ENCODE results near the gene UTY. TPM values are rescaled to one million over a fixed set of nuclear protein-coding genes. Genes with fewer than 3 reads are reported as not detected.

UTY gene
- polyA plus RNA-seq, 3 donors = not detected

GRCh38 chrY:13435968-13436937 is 43.6 kb downstream of the UTY start:
- Histone ChIP-seq H3K79me2 (ENCODE audit: insufficient read depth, low read length) (no peaks in the 10 kb centered on the region), H3K4me1 (ENCODE audit: control insufficient read depth in 1 of 2, insufficient read depth in 2 of 2, low read length in 2 of 2) (peaks cover 0 to 6% of the 10 kb centered on the region in 2 donors), H3K9ac (ENCODE audit: insufficient read depth, low read length, poor library complexity, severe bottlenecking) (no peak overlapping the region), H4K20me1 (ENCODE audit: insufficient read depth, low read length) (no peaks in the 10 kb centered on the region), H3K4me3 (replicated peaks in 1 of 3; ENCODE audit: low read depth in 2 of 3, low read length in 3 of 3) (peak overlapping the region in 1 of 3 experiments; percentile 52), H3K36me3 (replicated peaks in 1 of 2; ENCODE audit: control insufficient read depth in 1 of 2, insufficient read depth in 2 of 2, low read length in 2 of 2) (no peaks in the 10 kb centered on the region), H3K27ac (ENCODE audit: low read depth in 1 of 2, low read length in 2 of 2) (peak overlapping the region in 1 of 2 donors; percentile 76), H3K4me2 (replicated peaks; ENCODE audit: extremely low read depth, low read length, poor library complexity, severe bottlenecking) (no peak overlapping the region), H3K27me3 (ENCODE audit: control insufficient read depth in 2 of 2, insufficient read depth in 2 of 2, low read length in 2 of 2) (no peaks in the 10 kb centered on the region), H3K9me3 (replicated peaks in 1 of 2; ENCODE audit: control insufficient read depth in 1 of 2, insufficient read depth in 1 of 2, low read length in 2 of 2) (peaks cover 0 to 4% of the 10 kb centered on the region in 2 donors), H2AFZ (ENCODE audit: insufficient read depth, low read depth, low read length, poor library complexity, severe bottlenecking) (no peak overlapping the region)
- Mint-ChIP-seq H3K4me3 (peak overlapping the region; percentile 96 to 100), H3K4me1 (peaks cover 18% of the 10 kb centered on the region), H3K27me3 (ENCODE audit: low read depth in 3 of 3) (no peaks in the 10 kb centered on the region), H3K9me3 (peaks cover 0 to 4% (median 0%) of the 10 kb centered on the region in 7 donors), H3K36me3 (peaks cover 0 to 18% of the 10 kb centered on the region in 2 donors), H3K27ac (peak overlapping the region in 2 of 7 donors; percentile 96 to 98)
- intact Hi-C loops (cut with micrococcal nuclease) = no loop called here
- peak; percentile 53 for TF ChIP-seq CTCF (IDR thresholded peaks at IDR 0.05)
- DNase-seq = peak in 2 of 3 donors; percentile 21 to 48
- 53% methylated on average over 10 of the region's 25 CpGs for WGBS (ENCODE audit: insufficient coverage)

- Histone ChIP-seq H3K4me3 (replicated peaks in 1 of 3; ENCODE audit: low read depth in 2 of 3, low read length in 3 of 3) (peak overlapping the region in 1 of 3 experiments; percentile 52), H3K4me2 (replicated peaks; ENCODE audit: extremely low read depth, low read length, poor library complexity, severe bottlenecking) (no peak overlapping the region), H3K9ac (ENCODE audit: insufficient read depth, low read length, poor library complexity, severe bottlenecking) (no peak overlapping the region), H4K20me1 (ENCODE audit: insufficient read depth, low read length) (no peaks in the 10 kb centered on the region), H3K9me3 (replicated peaks in 1 of 2; ENCODE audit: control insufficient read depth in 1 of 2, insufficient read depth in 1 of 2, low read length in 2 of 2) (peaks cover 0 to 8% of the 10 kb centered on the region in 2 donors), H2AFZ (ENCODE audit: insufficient read depth, low read depth, low read length, poor library complexity, severe bottlenecking) (no peak overlapping the region), H3K27ac (ENCODE audit: low read depth in 1 of 2, low read length in 2 of 2) (peak overlapping the region in 1 of 2 donors; percentile 76), H3K36me3 (replicated peaks in 1 of 2; ENCODE audit: control insufficient read depth in 1 of 2, insufficient read depth in 2 of 2, low read length in 2 of 2) (no peaks in the 10 kb centered on the region), H3K27me3 (ENCODE audit: control insufficient read depth in 2 of 2, insufficient read depth in 2 of 2, low read length in 2 of 2) (no peaks in the 10 kb centered on the region), H3K4me1 (ENCODE audit: control insufficient read depth in 1 of 2, insufficient read depth in 2 of 2, low read length in 2 of 2) (peaks cover 0 to 6% of the 10 kb centered on the region in 2 donors), H3K79me2 (ENCODE audit: insufficient read depth, low read length) (no peaks in the 10 kb centered on the region)
- intact Hi-C loops (cut with micrococcal nuclease) = no loop called here
- peak overlapping the region in 2 of 7 donors; percentile 96 to 98 for H3K27ac Mint-ChIP-seq
- peaks cover 0 to 5% (median 0%) of the 10 kb centered on the region in 7 donors for H3K9me3 Mint-ChIP-seq
- no peak for TF ChIP-seq CTCF (IDR thresholded peaks at IDR 0.05)
- peaks cover 0 to 20% of the 10 kb centered on the region in 2 donors for H3K36me3 Mint-ChIP-seq
- no peak for DNase-seq
- H3K27me3 Mint-ChIP-seq (ENCODE audit: low read depth in 3 of 3) = no peaks in the 10 kb centered on the region
- peaks cover 18% of the 10 kb centered on the region for H3K4me1 Mint-ChIP-seq
- 59% methylated on average over 8 of the region's 22 CpGs for WGBS (ENCODE audit: insufficient coverage)
- peak overlapping the region; percentile 96 to 100 for H3K4me3 Mint-ChIP-seq
Measured at GRCh38 chrY:13435206-13435967, 44.4 kb downstream of the UTY start.

All from CD14-positive monocyte (primary cell).